Thyroid gland (tissue), 4 donors: ENCODE measurements around the gene ZRANB3. TPM values are rescaled to one million over a fixed set of nuclear protein-coding genes. Genes with fewer than 3 reads are reported as not detected.
"Not testable (repeated sequence)": the region's sequence is repeated elsewhere in the genome, so short reads cannot be mapped to it uniquely, and the experiment has no call there.

Source experiments
- DNase-seq, 2 donors: peaks; one replicate each; pipeline ENCODE4 v3.0.0-alpha.2; 2019
- H3K27ac ChIP-seq, 3 donors: fragments of 200-600 bp; sonication (generic); 1 replicate in 2 of 3; 2 replicates in 1 of 3; pipeline ENCODE4 v1.5.1; 2016 to 2019; ENCODE audit warnings: mild to moderate bottlenecking in 1 of 3, moderate library complexity in 1 of 3
- H3K27me3 ChIP-seq: fragments of 200-600 bp; sonication (generic); one replicate; pipeline ENCODE4 v1.5.1; 2019
- H3K36me3 ChIP-seq, 2 donors: fragments of 200-600 bp; sonication (generic); one replicate each; pipeline ENCODE4 v1.5.1; 2016 to 2019
- H3K4me1 ChIP-seq, 2 donors: fragments of 200-600 bp; sonication (generic); one replicate each; pipeline ENCODE4 v1.5.1; 2017 to 2019
- H3K4me3 ChIP-seq, 3 donors: fragments of 200-600 bp; sonication (generic); replicated peaks in 1 of 3; 1 replicate in 2 of 3; 2 replicates in 1 of 3; pipeline ENCODE4 v1.5.1; 2016; ENCODE audit warnings: mild to moderate bottlenecking in 1 of 3
- H3K9me3 ChIP-seq: fragments of 200-600 bp; sonication (generic); one replicate; pipeline ENCODE4 v1.5.1; 2017
- POLR2A ChIP-seq, 2 donors: fragments of 450-650 bp; IDR thresholded peaks; one replicate each; pipeline ENCODE4 v1.6.1; 2017; ENCODE audit warnings: antibody characterized with exemption in 2 of 2, mild to moderate bottlenecking in 2 of 2, moderate library complexity in 1 of 2
- WGBS, 2 donors: methylation state at CpG; one replicate each; pipeline ENCODE4 v1.1.5; 2017; 5-methylcytosine and 5-hydroxymethylcytosine counted together
- intact Hi-C: fragments of 100-400 bp; cut with DNase I; formaldehyde crosslinking; loops from one replicate; pipeline ENCODE4 v1.15.1; 2023
- total RNA-seq, 4 donors: library from RNA; depleted of rRNA; stranded (reverse); fragments of >200 nt; gene quantifications; one replicate each; pipeline ENCODE4 v1.2.3, GENCODE V29; 2016
- TF ChIP-seq, protein P1 (sequence below), 6 experiments: fragments of 200-600 bp in 3 of 6; fragments of 450-650 bp in 3 of 6; sonication (generic) in 3 of 6; IDR thresholded peaks; one replicate each; pipeline ENCODE4 v1.5.1; 2016 to 2019; ENCODE audit warnings: antibody characterized with exemption in 6 of 6, mild to moderate bottlenecking in 2 of 6, inconsistent platforms in 1 of 6, moderate library complexity in 1 of 6

ZRANB3 gene
- total RNA-seq, 4 donors from 2014 or later: 3.1 to 12.2 (median 9.3) TPM

DNA sequence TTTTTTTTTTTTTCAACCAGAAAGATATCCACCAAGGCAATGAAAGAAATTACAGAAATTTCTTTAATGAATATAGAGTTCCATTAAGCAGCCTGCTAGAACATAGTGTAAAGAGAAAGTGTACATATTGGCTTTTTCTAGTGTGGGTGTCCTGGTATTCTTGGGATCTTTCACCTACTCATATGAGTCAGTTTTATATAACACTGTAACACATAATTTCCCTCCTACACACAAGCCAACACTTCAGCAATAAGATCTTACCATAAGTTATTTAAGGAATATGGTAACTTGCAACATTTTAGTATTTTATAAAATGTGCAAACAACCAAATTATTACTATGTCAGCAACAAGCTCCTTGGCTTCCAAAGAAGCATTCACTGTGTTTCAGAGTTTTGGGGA is 59.9 kb downstream of the ZRANB3 start:
- intact Hi-C loops: no loop called here
- TF ChIP-seq POLR2A (IDR thresholded peaks at IDR 0.05): no peak
- TF ChIP-seq, protein P1, sequence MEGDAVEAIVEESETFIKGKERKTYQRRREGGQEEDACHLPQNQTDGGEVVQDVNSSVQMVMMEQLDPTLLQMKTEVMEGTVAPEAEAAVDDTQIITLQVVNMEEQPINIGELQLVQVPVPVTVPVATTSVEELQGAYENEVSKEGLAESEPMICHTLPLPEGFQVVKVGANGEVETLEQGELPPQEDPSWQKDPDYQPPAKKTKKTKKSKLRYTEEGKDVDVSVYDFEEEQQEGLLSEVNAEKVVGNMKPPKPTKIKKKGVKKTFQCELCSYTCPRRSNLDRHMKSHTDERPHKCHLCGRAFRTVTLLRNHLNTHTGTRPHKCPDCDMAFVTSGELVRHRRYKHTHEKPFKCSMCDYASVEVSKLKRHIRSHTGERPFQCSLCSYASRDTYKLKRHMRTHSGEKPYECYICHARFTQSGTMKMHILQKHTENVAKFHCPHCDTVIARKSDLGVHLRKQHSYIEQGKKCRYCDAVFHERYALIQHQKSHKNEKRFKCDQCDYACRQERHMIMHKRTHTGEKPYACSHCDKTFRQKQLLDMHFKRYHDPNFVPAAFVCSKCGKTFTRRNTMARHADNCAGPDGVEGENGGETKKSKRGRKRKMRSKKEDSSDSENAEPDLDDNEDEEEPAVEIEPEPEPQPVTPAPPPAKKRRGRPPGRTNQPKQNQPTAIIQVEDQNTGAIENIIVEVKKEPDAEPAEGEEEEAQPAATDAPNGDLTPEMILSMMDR (IDR thresholded peaks at IDR 0.05): no peak
- no peaks in the 10 kb centered on the region for H3K27me3 ChIP-seq
- no peaks in the 10 kb centered on the region for H3K36me3 ChIP-seq
- H3K27ac ChIP-seq: no peak overlapping the region
- no peak overlapping the region for H3K4me3 ChIP-seq
- H3K4me1 ChIP-seq: no peaks in the 10 kb centered on the region
- H3K9me3 ChIP-seq: no peaks in the 10 kb centered on the region
- no peak for DNase-seq

DNA sequence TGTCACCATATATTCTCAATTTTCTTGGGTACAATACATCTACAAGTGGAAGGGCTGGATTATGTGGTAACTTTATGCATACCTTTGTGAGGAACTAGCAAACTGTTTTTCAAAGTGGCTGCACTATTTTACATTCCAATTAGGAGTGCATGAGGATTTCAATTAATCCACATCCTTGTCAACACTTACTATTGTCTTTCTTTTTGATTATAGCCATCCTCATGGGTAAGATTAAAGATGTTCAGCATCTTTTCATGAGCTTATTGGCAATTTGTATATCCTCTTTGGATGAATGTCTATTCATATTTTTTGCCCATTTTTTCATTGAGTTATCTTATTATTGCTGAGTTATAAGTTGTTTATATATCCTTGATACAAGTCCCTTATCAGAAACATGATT is 73.7 kb downstream of the ZRANB3 start:
- Histone ChIP-seq H3K36me3 (no peaks in the 10 kb centered on the region), H3K27ac (no peak overlapping the region), H3K4me3 (no peak overlapping the region), H3K9me3 (no peaks in the 10 kb centered on the region), H3K27me3 (no peaks in the 10 kb centered on the region), H3K4me1 (no peaks in the 10 kb centered on the region)
- no peak for DNase-seq
- intact Hi-C loops: no loop called here
- TF ChIP-seq, protein P1 (IDR thresholded peaks at IDR 0.05): no peak

DNA sequence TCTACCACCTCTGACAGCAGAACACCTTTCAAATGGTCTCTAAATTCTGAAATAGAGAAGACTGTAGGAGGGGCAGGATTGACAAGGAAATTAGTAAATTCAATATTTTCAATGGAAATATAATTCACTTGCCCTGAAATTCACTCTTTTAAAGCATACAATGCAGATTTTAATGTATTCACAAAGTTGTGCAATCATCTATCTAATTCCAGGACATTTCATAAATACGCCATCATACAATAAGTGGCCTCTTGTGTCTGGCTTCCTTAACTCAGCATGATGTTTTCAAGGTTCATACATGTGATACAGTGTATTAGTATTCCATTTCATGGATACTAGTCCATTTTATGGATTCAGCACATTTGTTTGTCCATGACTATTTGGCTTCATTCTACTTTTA is 74.2 kb downstream of the ZRANB3 start:
- H3K27ac ChIP-seq: no peak overlapping the region
- H3K36me3 ChIP-seq: no peaks in the 10 kb centered on the region
- H3K9me3 ChIP-seq: no peaks in the 10 kb centered on the region
- DNase-seq: no peak
- no peaks in the 10 kb centered on the region for H3K4me1 ChIP-seq
- no peak overlapping the region for H3K4me3 ChIP-seq
- TF ChIP-seq, protein P1 (IDR thresholded peaks at IDR 0.05): no peak
- TF ChIP-seq POLR2A (IDR thresholded peaks at IDR 0.05): no peak
- WGBS, 2 donors: 98 to 100% methylated on average over 1 of the region's 1 CpG
- no peaks in the 10 kb centered on the region for H3K27me3 ChIP-seq
- intact Hi-C loops: no loop called here

DNA sequence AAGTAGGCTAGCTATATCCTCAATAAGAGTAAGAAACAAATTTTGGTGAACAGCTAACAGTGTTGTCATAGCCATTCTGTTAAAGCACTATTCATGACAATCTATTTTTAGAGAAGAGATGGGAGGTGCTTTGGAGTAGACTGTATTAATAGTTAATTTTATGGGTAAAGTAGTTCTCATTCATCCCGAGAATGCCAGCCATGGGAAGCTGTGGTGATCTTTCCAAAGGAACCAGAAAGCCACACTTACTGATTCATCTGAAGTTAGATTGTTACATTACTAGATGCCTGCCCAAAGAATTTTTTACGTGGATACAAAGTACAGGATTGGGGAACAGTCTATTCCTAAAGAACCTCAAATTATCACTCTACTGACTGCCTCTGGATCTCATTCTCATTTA is 74.6 kb downstream of the ZRANB3 start:
- no peaks in the 10 kb centered on the region for H3K36me3 ChIP-seq
- no peak overlapping the region for H3K4me3 ChIP-seq
- no peak for DNase-seq
- intact Hi-C loops: no loop called here
- H3K9me3 ChIP-seq: no peaks in the 10 kb centered on the region
- TF ChIP-seq POLR2A (IDR thresholded peaks at IDR 0.05): no peak
- TF ChIP-seq, protein P1 (IDR thresholded peaks at IDR 0.05): no peak
- H3K4me1 ChIP-seq: no peaks in the 10 kb centered on the region
- no peak overlapping the region for H3K27ac ChIP-seq
- WGBS, 2 donors: 90 to 91% methylated on average over 2 of the region's 2 CpGs
- no peaks in the 10 kb centered on the region for H3K27me3 ChIP-seq

DNA sequence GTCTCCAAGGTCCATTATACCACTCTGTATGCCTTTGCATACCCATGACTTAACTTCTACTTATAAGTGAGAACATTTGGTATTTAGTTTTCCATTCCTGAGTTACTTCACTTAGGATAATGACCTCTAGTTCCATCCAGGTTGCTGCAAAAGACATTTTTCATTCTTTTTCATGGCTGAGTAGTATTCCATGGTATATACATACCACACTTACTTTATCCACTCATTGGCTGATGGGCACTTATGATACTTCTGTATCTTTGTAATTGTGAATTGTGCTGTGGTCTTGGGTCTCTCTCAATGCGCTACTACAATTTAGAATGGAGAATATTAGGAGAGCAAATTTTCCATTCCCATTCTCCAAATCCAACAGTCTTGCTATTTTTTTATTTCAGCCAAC is 76.4 kb downstream of the ZRANB3 start:
- H3K27me3 ChIP-seq: no peaks in the 10 kb centered on the region
- no peak for DNase-seq
- intact Hi-C loops: no loop called here
- TF ChIP-seq, protein P1 (IDR thresholded peaks at IDR 0.05): no peak
- TF ChIP-seq POLR2A (IDR thresholded peaks at IDR 0.05): no peak
- H3K36me3 ChIP-seq: no peaks in the 10 kb centered on the region
- no peak overlapping the region for H3K4me3 ChIP-seq
- H3K9me3 ChIP-seq: no peaks in the 10 kb centered on the region
- 94 to 100% methylated on average over 1 of the region's 1 CpG for WGBS, 2 donors
- H3K27ac ChIP-seq: no peak overlapping the region
- H3K4me1 ChIP-seq: no peaks in the 10 kb centered on the region

DNA sequence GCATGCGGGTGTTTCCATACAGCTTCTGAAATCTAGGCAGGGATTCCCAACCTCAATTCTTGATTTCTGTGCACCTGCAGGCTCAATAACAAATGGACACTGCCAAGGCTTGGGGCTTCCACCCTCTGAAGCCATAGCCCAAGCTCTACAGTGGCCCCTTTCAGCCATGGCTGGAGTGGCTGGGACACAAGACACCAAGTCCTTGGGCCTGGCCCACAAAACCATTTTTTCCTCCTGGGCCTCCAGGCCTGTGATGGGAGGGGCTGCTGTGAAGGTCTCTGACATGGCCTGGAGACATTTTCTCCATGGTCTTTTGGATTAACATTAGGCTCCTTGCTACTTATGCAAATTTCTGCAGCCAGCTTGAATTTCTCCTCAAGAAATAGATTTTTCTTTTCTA is 78.0 kb downstream of the ZRANB3 start:
- DNase-seq, H3K9me3 ChIP-seq, intact Hi-C loops, H3K36me3 ChIP-seq, H3K4me1 ChIP-seq, H3K4me3 ChIP-seq, H3K27ac ChIP-seq, H3K27me3 ChIP-seq: not testable (repeated sequence)
- 100% methylated on average over 1 of the region's 1 CpG for WGBS, 2 donors
